ENCODE measurements around the gene CNTN1.

The CNTN1 gene

GRCh38 chr12:41100572-41100971, 408.3 kb downstream of the CNTN1 start:
- TF ChIP-seq, protein P1, sequence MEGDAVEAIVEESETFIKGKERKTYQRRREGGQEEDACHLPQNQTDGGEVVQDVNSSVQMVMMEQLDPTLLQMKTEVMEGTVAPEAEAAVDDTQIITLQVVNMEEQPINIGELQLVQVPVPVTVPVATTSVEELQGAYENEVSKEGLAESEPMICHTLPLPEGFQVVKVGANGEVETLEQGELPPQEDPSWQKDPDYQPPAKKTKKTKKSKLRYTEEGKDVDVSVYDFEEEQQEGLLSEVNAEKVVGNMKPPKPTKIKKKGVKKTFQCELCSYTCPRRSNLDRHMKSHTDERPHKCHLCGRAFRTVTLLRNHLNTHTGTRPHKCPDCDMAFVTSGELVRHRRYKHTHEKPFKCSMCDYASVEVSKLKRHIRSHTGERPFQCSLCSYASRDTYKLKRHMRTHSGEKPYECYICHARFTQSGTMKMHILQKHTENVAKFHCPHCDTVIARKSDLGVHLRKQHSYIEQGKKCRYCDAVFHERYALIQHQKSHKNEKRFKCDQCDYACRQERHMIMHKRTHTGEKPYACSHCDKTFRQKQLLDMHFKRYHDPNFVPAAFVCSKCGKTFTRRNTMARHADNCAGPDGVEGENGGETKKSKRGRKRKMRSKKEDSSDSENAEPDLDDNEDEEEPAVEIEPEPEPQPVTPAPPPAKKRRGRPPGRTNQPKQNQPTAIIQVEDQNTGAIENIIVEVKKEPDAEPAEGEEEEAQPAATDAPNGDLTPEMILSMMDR (IDR thresholded peaks at IDR 0.05), result no peak

DNA sequence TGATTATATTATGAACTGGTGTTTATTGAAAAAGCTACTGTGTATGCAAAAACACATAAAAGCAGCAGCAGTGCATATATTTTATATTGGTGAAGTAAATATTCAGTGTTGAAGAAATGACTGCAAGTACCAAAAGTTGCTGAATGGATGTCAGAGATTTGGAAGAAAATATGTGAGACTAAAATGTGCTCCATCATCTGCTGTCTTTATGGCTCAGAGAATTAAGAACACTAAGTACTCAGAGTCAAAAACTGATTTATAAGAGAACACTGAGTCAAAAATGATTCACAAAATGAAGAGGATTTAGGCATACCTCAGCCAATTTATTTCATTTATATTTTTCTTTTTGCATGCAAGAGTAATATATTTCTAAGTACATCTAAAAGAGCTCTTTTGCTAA, 409.6 kb downstream of the CNTN1 start:
- TF ChIP-seq, protein P1 (IDR thresholded peaks at IDR 0.05), result no peak

GRCh38 chr12:41103614-41104013, 411.4 kb downstream of the CNTN1 start:
- TF ChIP-seq, protein P1 (IDR thresholded peaks at IDR 0.05), result no peak

GRCh38 chr12:41106315-41106714, 414.1 kb downstream of the CNTN1 start:
- TF ChIP-seq, protein P1 (IDR thresholded peaks at IDR 0.05), result no peak

DNA sequence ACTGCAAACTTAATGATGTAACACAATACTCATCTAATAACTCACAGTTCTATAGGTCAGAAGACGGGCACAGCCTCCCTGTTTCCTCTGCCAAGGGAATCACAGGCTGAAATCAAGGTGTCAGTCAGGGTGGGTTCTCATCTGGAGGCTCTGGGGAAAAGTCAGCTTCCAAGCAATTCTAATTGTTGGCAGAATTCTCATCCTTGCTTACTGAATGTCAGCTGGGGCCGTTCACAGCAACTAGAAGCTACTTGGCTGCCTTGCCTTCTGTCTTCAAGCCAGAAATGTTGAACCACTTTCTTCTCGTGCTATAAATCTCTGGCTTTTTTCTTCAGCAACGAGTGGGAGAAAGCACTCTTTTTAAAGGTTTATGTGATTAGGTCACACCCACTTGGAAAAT, 415.8 kb downstream of the CNTN1 start:
- TF ChIP-seq, protein P1 (IDR thresholded peaks at IDR 0.05), result no peak

- TF ChIP-seq, protein P1 (IDR thresholded peaks at IDR 0.05), result no peak
Observed at GRCh38 chr12:41112903-41113302, 420.7 kb downstream of the CNTN1 start.

GRCh38 chr12:41120211-41120610, 428.0 kb downstream of the CNTN1 start:
- TF ChIP-seq, protein P1 (IDR thresholded peaks at IDR 0.05), result no peak

DNA sequence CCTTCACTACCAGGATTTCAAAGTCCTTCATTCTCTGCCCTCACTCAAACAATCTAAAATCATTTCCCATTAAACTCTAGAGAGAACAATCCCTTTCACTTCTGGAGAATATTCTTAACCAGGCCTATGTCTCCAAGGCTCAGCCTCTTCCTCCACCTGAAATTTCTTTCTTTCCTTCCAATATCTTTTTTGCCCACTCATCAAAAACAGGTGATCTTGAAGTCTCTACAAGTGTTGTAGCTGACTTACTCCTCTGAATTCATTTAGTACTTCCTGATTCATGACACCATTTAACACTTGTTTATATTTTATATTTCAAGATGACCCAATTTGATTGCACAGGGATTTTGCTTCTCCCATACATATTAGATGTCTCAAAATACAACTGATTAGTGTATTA, 429.1 kb downstream of the CNTN1 start:
- TF ChIP-seq, protein P1 (IDR thresholded peaks at IDR 0.05), result no peak
